ENCODE data around the gene C11orf97.
"Not testable (repeated sequence)": the region's sequence is repeated elsewhere in the genome, so short reads cannot be mapped to it uniquely, and the experiment has no call there.

Gene C11orf97

GRCh38 chr11:94511932-94512781, at the start of gene C11orf97:
Gene C11orf97, plus strand, starts transcription at chr11:94512461. Its CDS starts 68 bp downstream, at chr11:94512529.
- DNase-seq (ENCODE audit: low read depth), result no peak

DNA sequence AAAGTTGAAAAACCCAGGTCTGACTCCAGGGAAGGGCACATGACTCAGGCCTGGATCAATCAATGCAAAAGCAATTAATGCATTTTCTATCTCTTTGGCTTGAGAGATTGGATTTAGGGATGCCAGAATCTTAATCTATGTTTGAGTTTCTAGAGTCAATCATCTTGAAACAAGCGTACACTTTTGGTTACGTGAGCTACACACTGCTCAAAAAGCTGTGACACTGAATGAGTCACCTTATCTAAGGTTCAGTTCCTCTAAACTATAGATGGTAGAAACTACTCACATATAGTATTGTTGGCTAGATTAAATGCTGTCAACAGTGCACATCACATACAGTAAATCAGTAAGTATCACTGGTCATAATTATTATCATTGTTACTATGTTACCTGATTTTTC, 42.8 kb upstream of the C11orf97 start:
- DNase-seq (ENCODE audit: low read depth), result no peak

GRCh38 chr11:94472916-94473799, 39.1 kb upstream of the C11orf97 start:
- DNase-seq (ENCODE audit: low read depth), result no peak

GRCh38 chr11:94477624-94478023, 34.6 kb upstream of the C11orf97 start:
- no peak for DNase-seq (ENCODE audit: low read depth)

DNA sequence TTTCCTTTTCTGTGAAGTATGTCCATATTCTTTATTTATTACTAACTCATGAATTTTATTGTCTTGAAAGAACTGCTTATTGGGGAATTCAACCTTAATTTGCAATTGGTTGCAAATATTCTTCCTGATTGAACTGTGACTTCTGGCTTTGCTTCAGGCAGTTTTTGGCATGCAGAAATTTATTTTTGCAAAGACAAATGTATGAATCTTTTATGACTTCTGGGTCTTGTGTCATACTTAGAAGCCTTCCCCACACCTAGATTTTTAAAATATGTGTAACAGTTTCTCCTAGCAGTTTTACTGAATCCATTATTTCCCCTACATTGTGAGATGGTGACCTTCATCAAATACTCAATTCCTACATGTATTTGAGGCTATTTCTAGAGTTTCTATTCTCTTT, 30.9 kb upstream of the C11orf97 start:
- no peak for DNase-seq (ENCODE audit: low read depth)

- no peak for DNase-seq (ENCODE audit: low read depth)
These were observed 26.2 kb upstream of the C11orf97 start for GRCh38 chr11:94486068-94486467.

GRCh38 chr11:94493281-94494125, 18.8 kb upstream of the C11orf97 start, which contains the start of the genes ANKRD49 and MRE11:
Gene ANKRD49, plus strand, starts transcription at chr11:94493984. Its CDS starts 2,710 bp downstream, at chr11:94496694.
Gene MRE11, minus strand, starts transcription at chr11:94493844. Its CDS starts 1,043 bp downstream, at chr11:94492801.
- peak; percentile 97 for DNase-seq (ENCODE audit: low read depth)

DNA sequence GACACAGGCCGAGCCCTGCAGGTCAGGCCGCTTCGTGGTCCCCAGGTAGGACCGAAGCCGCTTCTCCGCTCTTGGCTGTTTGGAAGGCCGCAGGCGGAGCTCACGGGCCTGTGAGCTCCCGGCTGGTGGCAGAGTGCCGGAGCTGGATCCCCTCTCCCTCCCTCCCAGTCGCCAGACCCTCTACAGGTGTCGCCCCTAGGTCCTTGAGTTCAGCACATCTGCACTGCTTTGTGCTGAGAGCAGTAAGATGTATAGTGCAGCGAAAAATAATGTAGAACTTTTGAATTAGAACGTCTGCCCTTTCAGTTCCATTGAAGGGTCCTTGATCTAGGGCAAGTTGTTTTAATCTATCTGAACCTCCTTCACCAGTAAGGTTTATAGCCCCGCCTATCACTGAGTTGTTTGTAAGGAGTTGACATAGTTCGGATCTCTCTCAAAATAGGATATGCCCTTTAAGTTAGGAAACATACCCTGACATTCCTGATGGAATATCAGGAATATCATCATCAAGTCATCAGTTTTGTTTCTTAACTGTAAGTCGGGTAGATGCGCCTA, 18.1 kb upstream of the C11orf97 start:
- DNase-seq (ENCODE audit: low read depth), result no peak

DNA sequence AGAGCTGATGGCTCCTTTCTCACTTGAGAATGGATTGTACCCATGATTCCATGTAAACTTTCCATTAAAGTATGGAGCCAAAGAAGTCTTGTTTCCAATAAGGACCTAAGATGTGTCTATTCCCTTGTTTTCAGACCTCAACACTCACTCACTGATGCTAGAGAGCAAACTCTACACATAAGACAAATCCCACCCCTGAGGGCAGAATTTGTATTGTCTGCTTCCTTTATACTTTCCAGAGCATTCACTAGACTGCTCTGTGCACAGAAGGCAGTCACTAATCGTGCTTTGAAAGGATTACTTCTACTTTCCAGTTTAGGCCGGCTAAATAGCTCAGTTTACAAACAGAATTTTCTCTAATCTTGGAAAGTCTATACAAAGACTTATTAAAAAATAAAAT, 12.1 kb upstream of the C11orf97 start:
- DNase-seq (ENCODE audit: low read depth), result no peak

DNA sequence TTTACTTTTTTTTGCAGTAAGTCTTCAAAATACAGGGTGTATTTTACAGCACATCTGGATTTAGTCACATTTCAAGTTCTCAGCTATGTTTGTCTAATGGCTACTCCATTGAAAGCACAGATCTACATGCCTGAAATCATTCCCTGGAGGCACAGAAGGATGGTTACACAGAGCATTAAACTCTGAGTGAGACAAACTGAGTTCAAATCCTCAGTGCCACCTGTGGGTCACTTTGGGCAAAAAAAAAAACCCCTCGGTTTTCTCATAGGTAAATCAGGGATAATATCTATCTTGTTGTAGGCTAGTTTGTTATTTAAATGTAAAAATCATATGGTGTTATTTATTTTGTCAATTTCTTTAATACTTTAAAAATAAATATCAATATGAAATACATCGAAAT, 10.7 kb upstream of the C11orf97 start:
- DNase-seq (ENCODE audit: low read depth), result no peak

- peak; percentile 54 for DNase-seq (ENCODE audit: low read depth)
These were observed 7.5 kb upstream of the C11orf97 start for GRCh38 chr11:94504689-94505293.

DNA sequence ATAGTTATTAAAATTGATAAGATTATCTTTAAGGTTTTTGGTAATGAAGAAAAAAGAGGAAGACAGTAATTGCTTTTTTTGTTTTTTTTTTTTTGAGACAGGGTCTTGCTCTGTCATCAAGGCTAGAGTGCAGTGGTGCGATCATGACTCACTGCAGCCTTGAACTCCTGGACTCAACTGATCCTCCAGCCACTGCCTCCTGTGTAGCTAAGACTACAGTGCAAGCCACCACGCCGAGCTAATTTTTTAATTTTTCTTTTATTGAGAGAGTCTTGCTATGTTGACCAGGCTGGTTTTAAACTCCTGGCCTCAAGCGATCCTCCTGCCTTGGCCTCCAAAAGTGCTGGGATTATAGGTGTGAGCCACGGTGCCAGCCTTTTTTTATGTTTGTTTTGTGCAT, 5.7 kb upstream of the C11orf97 start:
- DNase-seq (ENCODE audit: low read depth), result not testable (repeated sequence)

DNA sequence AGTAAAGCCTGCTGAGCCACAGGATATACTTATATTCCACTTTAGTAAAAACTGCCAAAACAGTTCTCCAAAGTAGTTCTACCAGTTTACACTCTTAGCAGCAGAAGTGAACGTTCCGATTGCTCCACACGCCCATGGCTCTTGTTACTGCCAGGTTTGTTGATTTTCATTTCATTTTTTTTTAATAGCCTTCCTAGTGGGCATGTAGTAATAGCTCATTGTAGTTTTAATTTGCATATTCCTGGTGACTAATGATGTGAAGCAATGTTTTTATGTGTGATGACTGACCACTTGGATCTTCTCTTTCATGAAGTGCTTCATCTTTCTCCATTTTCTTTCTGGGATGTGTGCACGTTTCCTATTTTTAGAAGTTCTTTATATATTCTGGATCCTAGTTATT, 4.8 kb upstream of the C11orf97 start:
- no peak for DNase-seq (ENCODE audit: low read depth)

DNA sequence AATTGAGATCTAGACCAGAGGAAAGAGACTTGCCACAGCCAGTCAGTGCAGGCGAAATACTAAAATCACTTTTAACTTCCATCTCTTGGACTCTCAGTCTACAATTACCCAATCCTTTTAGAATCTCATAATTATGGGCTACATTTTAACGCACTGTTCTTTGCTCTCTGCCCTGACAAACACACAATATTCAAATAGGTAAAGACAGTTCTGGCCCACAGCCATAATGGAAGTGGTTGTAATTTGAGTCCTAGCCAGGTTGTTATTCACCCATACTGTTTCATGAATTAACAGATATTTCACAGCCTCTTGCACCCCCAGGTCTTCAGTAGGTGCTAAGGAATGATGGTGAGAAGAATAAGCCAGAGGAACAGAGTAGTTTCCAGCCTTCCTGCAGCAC, 830 bp downstream of the C11orf97 start:
- DNase-seq (ENCODE audit: low read depth), result no peak

DNA sequence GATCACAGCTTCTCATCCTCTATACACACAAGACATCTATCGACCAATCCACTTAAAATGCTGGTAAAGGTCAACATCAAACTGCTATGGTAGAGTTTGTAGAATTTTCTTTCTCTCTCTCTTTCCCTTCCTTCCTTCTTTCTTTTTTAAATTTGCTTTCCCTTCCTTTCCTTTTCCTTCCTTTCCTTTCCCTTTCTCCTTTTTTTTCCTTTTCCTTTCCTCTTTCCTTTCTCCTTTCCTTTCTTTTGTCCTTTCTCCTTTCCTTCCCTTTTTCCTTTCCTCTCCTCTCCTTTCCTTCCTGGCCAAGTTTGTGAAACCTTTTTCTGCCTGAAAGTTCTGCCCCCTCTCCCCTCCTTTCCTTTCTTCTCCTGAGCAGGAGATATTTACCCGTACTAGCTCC, 3.1 kb downstream of the C11orf97 start:
- no peak for DNase-seq (ENCODE audit: low read depth)

DNA sequence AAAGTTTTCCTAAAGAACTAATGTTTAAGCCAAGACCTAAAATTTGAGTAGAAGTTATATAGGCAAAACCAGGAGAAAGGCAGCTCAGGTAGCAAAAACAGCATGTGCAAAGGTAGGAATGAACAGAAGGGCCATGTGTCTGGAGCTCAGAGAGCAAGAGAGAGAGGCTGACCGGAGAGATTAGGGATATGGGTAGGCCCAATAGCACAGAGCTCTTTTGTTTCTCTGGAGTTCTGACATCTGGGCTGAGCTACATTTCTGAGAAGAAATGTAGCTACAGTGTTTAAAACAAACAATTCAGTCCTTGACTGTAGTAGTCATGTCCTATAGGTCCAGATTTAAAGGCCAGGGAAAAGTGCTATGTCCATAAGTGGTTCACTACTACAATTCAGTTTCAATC, 4.5 kb downstream of the C11orf97 start:
- no peak for DNase-seq (ENCODE audit: low read depth)

DNA sequence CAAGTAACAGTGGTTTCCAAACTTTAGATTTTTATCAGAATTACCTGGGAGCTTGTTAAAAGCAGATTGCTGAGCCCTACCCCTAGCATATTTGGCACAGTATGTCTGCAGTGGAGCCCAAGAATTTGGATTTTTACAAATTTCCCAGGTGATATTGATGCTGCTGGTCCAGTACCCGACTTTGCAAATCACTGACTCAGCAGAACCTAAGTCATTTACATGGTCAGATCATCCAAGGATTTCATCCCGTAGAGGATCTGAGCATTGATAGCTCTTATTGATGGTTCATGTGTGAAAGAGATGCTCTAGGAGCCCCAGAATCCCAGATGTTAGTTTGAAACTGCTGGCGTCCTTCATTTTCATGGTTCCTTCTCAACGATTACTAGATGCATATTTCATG, 6.0 kb downstream of the C11orf97 start:
- no peak for DNase-seq (ENCODE audit: low read depth)

DNA sequence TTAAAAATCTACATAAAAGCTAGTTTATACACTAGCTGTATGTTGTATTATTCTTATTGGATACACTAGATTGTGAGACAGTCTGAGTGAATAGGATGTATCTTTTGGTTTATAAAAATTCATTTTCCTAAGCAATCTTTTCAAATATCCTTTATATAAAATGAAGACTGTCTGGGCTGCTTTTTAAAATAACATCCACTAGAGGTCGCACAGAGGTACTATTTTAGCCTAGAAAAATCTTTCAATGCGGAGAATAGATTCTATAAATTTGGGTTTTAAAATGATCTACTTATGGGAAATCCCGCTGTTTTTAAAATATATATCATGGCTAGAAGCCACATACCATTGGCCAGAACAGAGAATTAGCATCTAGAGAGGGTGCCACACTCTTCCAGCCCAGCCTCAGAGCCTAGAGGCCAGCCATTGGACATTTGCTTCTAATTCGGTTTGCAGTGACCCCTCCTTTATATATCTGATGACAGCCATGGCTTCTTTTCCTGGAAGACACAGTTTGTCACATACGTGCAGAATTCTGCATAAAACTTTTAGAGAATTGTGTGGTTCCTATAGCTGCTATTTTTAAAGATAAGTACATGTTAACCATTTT, 7.3 kb downstream of the C11orf97 start:
- DNase-seq (ENCODE audit: low read depth), result no peak

GRCh38 chr11:94521684-94522083, 9.4 kb downstream of the C11orf97 start:
- DNase-seq (ENCODE audit: low read depth), result no peak

DNA sequence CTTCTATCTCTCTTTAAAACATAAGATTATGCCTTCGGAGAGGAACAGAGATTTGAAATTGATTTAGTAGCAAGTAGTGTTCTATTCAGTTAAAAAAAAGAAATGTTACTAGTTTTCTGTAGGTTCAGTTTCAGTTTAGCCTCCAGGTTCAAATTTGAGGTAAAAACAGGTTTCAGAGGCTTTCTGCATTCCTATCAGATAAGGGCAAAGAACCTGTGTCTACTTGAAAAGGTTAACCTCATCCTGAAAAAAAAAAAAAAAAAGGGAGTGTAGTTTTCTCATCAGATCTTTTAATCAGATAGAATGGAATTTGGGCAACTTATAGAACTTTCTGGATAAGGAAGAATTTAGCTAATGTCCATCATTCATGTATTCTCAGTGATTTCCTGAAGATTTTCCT, 12.1 kb downstream of the C11orf97 start:
- no peak for DNase-seq (ENCODE audit: low read depth)
